SU-DHL-6 (cell line): ENCODE measurements around the gene ANKS6.

Experiments used
- H2AFZ ChIP-seq: fragments of 200-600 bp; sonication (generic); 2 replicates; pipeline ENCODE4 v1.6.1; 2014; ENCODE audit warnings: low read depth, mild to moderate bottlenecking, moderate library complexity, mixed read lengths, antibody characterized with exemption, low read length; ENCODE audit not compliant: severe bottlenecking
- H3F3A ChIP-seq: fragments of 200-600 bp; shearing (Covaris generic); 2 replicates; pipeline ENCODE4 v1.6.0; 2016; ENCODE audit warnings: antibody characterized with exemption, mild to moderate bottlenecking; ENCODE audit not compliant: insufficient read depth
- H3K27ac ChIP-seq: fragments of 200-600 bp; sonication (generic); 2 replicates; pipeline ENCODE4 v1.5.1; 2016; ENCODE audit warnings: low read depth, mild to moderate bottlenecking, low read length, moderate library complexity, mixed read lengths
- H3K27me3 ChIP-seq: fragments of 200-600 bp; sonication (generic), shearing (Covaris generic); 2 replicates; pipeline ENCODE4 v1.6.0; 2014; ENCODE audit warnings: mild to moderate bottlenecking, low read length
- H3K36me3 ChIP-seq: fragments of 200-600 bp; sonication (generic); 2 replicates; pipeline ENCODE4 v1.6.1; 2014; ENCODE audit warnings: mild to moderate bottlenecking, low read length, mixed read lengths
- H3K4me2 ChIP-seq: fragments of 300-600, 200-600 bp; shearing (Covaris generic), sonication (generic); 2 replicates; pipeline ENCODE4 v1.6.0; 2014; ENCODE audit warnings: low read length, low read depth, mild to moderate bottlenecking; ENCODE audit not compliant: poor library complexity, severe bottlenecking
- H3K4me3 ChIP-seq: fragments of 200-600 bp; sonication (generic); 2 replicates; pipeline ENCODE4 v1.5.1; 2014; ENCODE audit warnings: antibody characterized with exemption, low read length, mild to moderate bottlenecking, mixed read lengths; ENCODE audit not compliant: insufficient read depth, poor library complexity, severe bottlenecking
- H3K79me2 ChIP-seq: fragments of 200-600 bp; sonication (generic); 2 replicates; pipeline ENCODE4 v1.6.1; 2014; ENCODE audit warnings: mild to moderate bottlenecking, low read length, moderate library complexity; ENCODE audit not compliant: insufficient read depth
- H3K9ac ChIP-seq: fragments of 200-600 bp; sonication (generic); 2 replicates; pipeline ENCODE4 v1.7.0; 2014; ENCODE audit warnings: mild to moderate bottlenecking, low read length
- H3K9me2 ChIP-seq: fragments of 200-600 bp; sonication (generic); replicated peaks from 2 replicates; pipeline ENCODE4 v1.6.1; 2014; ENCODE audit warnings: low read length; ENCODE audit not compliant: insufficient read depth
- H3K9me3 ChIP-seq: fragments of 200-600 bp; sonication (generic); 2 replicates; pipeline ENCODE4 v1.6.1; 2014; ENCODE audit warnings: low read length, mixed read lengths; ENCODE audit not compliant: insufficient read depth
- H4K20me1 ChIP-seq: fragments of 200-600 bp; sonication (generic); 2 replicates; pipeline ENCODE4 v1.6.1; 2014; ENCODE audit warnings: low read depth, mild to moderate bottlenecking, antibody characterized with exemption, low read length, moderate library complexity, mixed read lengths
- CTCF ChIP-seq: fragments of 200-600 bp; sonication (generic); IDR thresholded peaks from one replicate; pipeline ENCODE4 v1.5.1; 2017; ENCODE audit warnings: antibody characterized with exemption, mild to moderate bottlenecking, low read length, moderate library complexity; ENCODE audit not compliant: insufficient read depth, poor library complexity, severe bottlenecking
- EZH2phosphoT487 ChIP-seq: fragments of 200-600 bp; sonication (generic), shearing (Covaris generic); conservative IDR thresholded peaks from 2 replicates; pipeline ENCODE4 v1.6.1; 2018; ENCODE audit warnings: mild to moderate bottlenecking, antibody characterized with exemption, low read length, moderate library complexity, mixed read lengths

The ANKS6 gene

GRCh38 chr9:98784831-98785806, 11.2 kb downstream of the ANKS6 start:
- Histone ChIP-seq H2AFZ (no peak overlapping the region), H3K9me2 (no peaks in the 10 kb centered on the region), H3K9ac (no peak overlapping the region), H3K36me3 (no peaks in the 10 kb centered on the region), H3F3A (no peaks in the 10 kb centered on the region), H3K9me3 (no peaks in the 10 kb centered on the region), H3K4me3 (no peak overlapping the region), H3K4me2 (no peak overlapping the region), H3K79me2 (no peaks in the 10 kb centered on the region), H4K20me1 (no peaks in the 10 kb centered on the region), H3K27me3 (no peaks in the 10 kb centered on the region), H3K27ac (no peak overlapping the region)
- TF ChIP-seq CTCF: no peak
- no peak for TF ChIP-seq EZH2phosphoT487

- Histone ChIP-seq H3K27me3 (no peaks in the 10 kb centered on the region), H3K9me3 (no peaks in the 10 kb centered on the region), H3K36me3 (no peaks in the 10 kb centered on the region), H3K9me2 (no peaks in the 10 kb centered on the region), H3K9ac (no peak overlapping the region), H3K4me3 (no peak overlapping the region), H3K27ac (no peak overlapping the region), H2AFZ (no peak overlapping the region), H3F3A (no peaks in the 10 kb centered on the region), H4K20me1 (no peaks in the 10 kb centered on the region), H3K4me2 (no peak overlapping the region), H3K79me2 (no peaks in the 10 kb centered on the region)
- TF ChIP-seq EZH2phosphoT487 (no peak), CTCF (no peak)
These were observed 12.7 kb downstream of the ANKS6 start for GRCh38 chr9:98783518-98784226.

- Histone ChIP-seq H3K36me3 (no peaks in the 10 kb centered on the region), H3K9me3 (no peaks in the 10 kb centered on the region), H3K27me3 (no peaks in the 10 kb centered on the region), H4K20me1 (no peaks in the 10 kb centered on the region), H3K27ac (no peak overlapping the region), H3K9me2 (no peaks in the 10 kb centered on the region), H3K79me2 (no peaks in the 10 kb centered on the region), H3K4me2 (no peak overlapping the region), H3F3A (no peaks in the 10 kb centered on the region), H2AFZ (no peak overlapping the region), H3K9ac (no peak overlapping the region), H3K4me3 (no peak overlapping the region)
- TF ChIP-seq EZH2phosphoT487 (no peak), CTCF (no peak)
These were observed 14.6 kb downstream of the ANKS6 start for GRCh38 chr9:98781588-98782383.
